LoVo (cell line): ENCODE measurements around the gene PCDH9.

ENCODE experiments used
- DNase-seq: peaks from one replicate; pipeline ENCODE4 v3.0.0-alpha.2; 2016; ENCODE audit warnings: low spot score

The PCDH9 gene

GRCh38 chr13:66528180-66528579 lies 702.0 kb downstream of the PCDH9 start:
- no peak for DNase-seq

- DNase-seq, result no peak
Observed at GRCh38 chr13:66520511-66521355, 709.4 kb downstream of the PCDH9 start.

- no peak for DNase-seq
Observed at GRCh38 chr13:66519259-66519658, 710.9 kb downstream of the PCDH9 start.

- no peak for DNase-seq
Observed at GRCh38 chr13:66518068-66518467, 712.1 kb downstream of the PCDH9 start.

GRCh38 chr13:66513728-66514127 lies 716.4 kb downstream of the PCDH9 start:
- no peak for DNase-seq

GRCh38 chr13:66509175-66509574 lies 721.0 kb downstream of the PCDH9 start:
- no peak for DNase-seq

GRCh38 chr13:66508153-66508909 lies 721.8 kb downstream of the PCDH9 start:
- no peak for DNase-seq

- DNase-seq, result no peak
Observed at GRCh38 chr13:66506979-66507378, 723.2 kb downstream of the PCDH9 start.

- no peak for DNase-seq
Observed at GRCh38 chr13:66506051-66506777, 723.9 kb downstream of the PCDH9 start.

GRCh38 chr13:66503890-66504289 lies 726.2 kb downstream of the PCDH9 start:
- no peak for DNase-seq

GRCh38 chr13:66501181-66501580 lies 729.0 kb downstream of the PCDH9 start:
- no peak for DNase-seq

GRCh38 chr13:66492479-66492878 lies 737.7 kb downstream of the PCDH9 start:
- no peak for DNase-seq

- no peak for DNase-seq
Observed at GRCh38 chr13:66491251-66491650, 738.9 kb downstream of the PCDH9 start.

- no peak for DNase-seq
Observed at GRCh38 chr13:66489586-66489985, 740.5 kb downstream of the PCDH9 start.

- no peak for DNase-seq
Observed at GRCh38 chr13:66489172-66489571, 741.0 kb downstream of the PCDH9 start.

GRCh38 chr13:66483712-66484111 lies 746.4 kb downstream of the PCDH9 start:
- no peak for DNase-seq

- DNase-seq, result no peak
Observed at GRCh38 chr13:66482836-66483235, 747.3 kb downstream of the PCDH9 start.

GRCh38 chr13:66477816-66478215 lies 752.3 kb downstream of the PCDH9 start:
- DNase-seq, result no peak

- DNase-seq, result no peak
Observed at GRCh38 chr13:66475061-66475460, 755.1 kb downstream of the PCDH9 start.

GRCh38 chr13:66469745-66470144 lies 760.4 kb downstream of the PCDH9 start:
- DNase-seq, result no peak

- no peak for DNase-seq
Observed at GRCh38 chr13:66468656-66469055, 761.5 kb downstream of the PCDH9 start.

- DNase-seq, result no peak
Observed at GRCh38 chr13:66462187-66462586, 767.9 kb downstream of the PCDH9 start.

- DNase-seq, result no peak
Observed at GRCh38 chr13:66461021-66461420, 769.1 kb downstream of the PCDH9 start.
